K562 treated with DMSO at 1 percent for 12 hours (cell line): ENCODE data around the gene NPPA. TPM values are rescaled to one million over a fixed set of nuclear protein-coding genes. Genes with fewer than 3 reads are reported as not detected.

Experiments
- total RNA-seq: library from RNA; unstranded; fragments of 300-600 nt; gene quantifications from 2 replicates; pipeline ENCODE4 v1.2.3, GENCODE V29; 2022; ENCODE audit not compliant: insufficient read depth

NPPA gene
- not detected in 2 replicates for total RNA-seq

GRCh38 chr1:11847667-11848372 is at the start of gene NPPA:
Gene NPPA (minus strand): TSS chr1:11847783. CDS start chr1:11847684, 99 bp downstream.

GRCh38 chr1:11858613-11858967 is 11.0 kb upstream of the NPPA start, which contains the start of gene NPPB:
Gene NPPB (minus strand): TSS chr1:11858945. CDS start chr1:11858833, 112 bp downstream.

GRCh38 chr1:11805422-11806306 is 41.9 kb downstream of the NPPA start, which contains the start of the genes CLCN6 and MTHFR:
Gene CLCN6 (plus strand): TSS chr1:11806191. CDS start chr1:11806263, 72 bp downstream.
Gene MTHFR (minus strand): TSS chr1:11805964. CDS start chr1:11803116, 2,848 bp downstream.

Other genes with a start within 250 kb of the NPPA start
- gene FBXO2, start 193.4 kb downstream of the NPPA start, total RNA-seq: 3.5 and 3.7 TPM in 2 replicates
- gene FBXO44, start 192.9 kb downstream of the NPPA start, total RNA-seq: 15.0 and 15.5 TPM in 2 replicates
- 37.0 and 40.5 TPM in 2 replicates for gene FBXO6, start 183.6 kb downstream of the NPPA start, total RNA-seq
- gene MAD2L2, start 166.6 kb downstream of the NPPA start, total RNA-seq: 250 and 265 TPM in 2 replicates
- gene DRAXIN, start 156.1 kb downstream of the NPPA start, total RNA-seq: not detected in 2 replicates
- gene AGTRAP, start 111.6 kb downstream of the NPPA start, total RNA-seq: 136 and 148 TPM in 2 replicates
- gene C1orf167, start 85.6 kb downstream of the NPPA start, total RNA-seq: not detected in 2 replicates
- 30.8 and 87.0 TPM in 2 replicates for gene MTHFR, start 41.8 kb downstream of the NPPA start, total RNA-seq
- 4.5 and 12.7 TPM in 2 replicates for gene CLCN6, start 41.6 kb downstream of the NPPA start, total RNA-seq
- gene NPPB, start 11.2 kb upstream of the NPPA start, total RNA-seq: not detected in 2 replicates
- 113 and 128 TPM in 2 replicates for gene KIAA2013, start 78.6 kb upstream of the NPPA start, total RNA-seq
- 97.7 and 178 TPM in 2 replicates for gene PLOD1, start 86.9 kb upstream of the NPPA start, total RNA-seq
- gene MFN2, start 132.7 kb upstream of the NPPA start, total RNA-seq: 45.9 and 94.9 TPM in 2 replicates
- 91.0 and 117 TPM in 2 replicates for gene MIIP, start 171.7 kb upstream of the NPPA start, total RNA-seq
- gene TNFRSF8, start 215.5 kb upstream of the NPPA start, total RNA-seq: 5.3 and 9.1 TPM in 2 replicates